IPS-20b (cell line): ENCODE measurements around the gene LHB.
"Not testable (repeated sequence)": the region's sequence is repeated elsewhere in the genome, so short reads cannot be mapped to it uniquely, and the experiment has no call there.

ENCODE experiments used
- H3K27ac ChIP-seq: one replicate; pipeline ENCODE4 v1.5.1; 2013; ENCODE audit warnings: low read length
- H3K27me3 ChIP-seq: 2 replicates; pipeline ENCODE4 v1.6.1; 2013; ENCODE audit warnings: mild to moderate bottlenecking, low read length, inconsistent platforms; ENCODE audit not compliant: insufficient read depth
- H3K36me3 ChIP-seq: 2 replicates; pipeline ENCODE4 v1.6.1; 2013; ENCODE audit warnings: low read depth, mild to moderate bottlenecking, inconsistent platforms, low read length, moderate library complexity; ENCODE audit not compliant: insufficient read depth
- H3K4me1 ChIP-seq: 2 replicates; pipeline ENCODE4 v1.6.1; 2013; ENCODE audit warnings: mild to moderate bottlenecking, control low read depth, inconsistent platforms, low read length, moderate library complexity; ENCODE audit not compliant: insufficient read depth
- H3K4me3 ChIP-seq: 2 replicates; pipeline ENCODE4 v1.5.1; 2013; ENCODE audit warnings: mild to moderate bottlenecking, low read length, inconsistent platforms
- H3K9ac ChIP-seq: 2 replicates; pipeline ENCODE4 v1.6.1; 2013; ENCODE audit warnings: low read depth, mild to moderate bottlenecking, inconsistent platforms, low read length, moderate library complexity
- H3K9me3 ChIP-seq: 2 replicates; pipeline ENCODE4 v1.6.1; 2013; ENCODE audit warnings: mild to moderate bottlenecking, low read depth, low read length, inconsistent platforms; ENCODE audit not compliant: insufficient read depth

The LHB gene

GRCh38 chr19:49031642-49032301 lies 14.9 kb upstream of the LHB start, which contains the start of gene CGB2:
Gene CGB2, plus strand, starts transcription at chr19:49031890. Its CDS starts 206 bp downstream, at chr19:49032096.
- not testable (repeated sequence) for H3K27ac ChIP-seq, H3K9me3 ChIP-seq, H3K36me3 ChIP-seq, H3K4me1 ChIP-seq, H3K27me3 ChIP-seq, H3K9ac ChIP-seq, H3K4me3 ChIP-seq

- not testable (repeated sequence) for H3K36me3 ChIP-seq, H3K27me3 ChIP-seq, H3K27ac ChIP-seq, H3K4me3 ChIP-seq, H3K9me3 ChIP-seq, H3K4me1 ChIP-seq, H3K9ac ChIP-seq
These were observed 13.4 kb upstream of the LHB start for GRCh38 chr19:49030323-49030722.

- not testable (repeated sequence) for H3K27me3 ChIP-seq, H3K4me1 ChIP-seq, H3K9ac ChIP-seq, H3K9me3 ChIP-seq, H3K4me3 ChIP-seq, H3K27ac ChIP-seq, H3K36me3 ChIP-seq
These were observed 12.9 kb upstream of the LHB start for GRCh38 chr19:49029749-49030148.

GRCh38 chr19:49028686-49029085 lies 11.8 kb upstream of the LHB start:
- not testable (repeated sequence) for H3K9ac ChIP-seq, H3K9me3 ChIP-seq, H3K27me3 ChIP-seq, H3K4me1 ChIP-seq, H3K36me3 ChIP-seq, H3K27ac ChIP-seq, H3K4me3 ChIP-seq

- H3K27ac ChIP-seq, H3K9me3 ChIP-seq, H3K9ac ChIP-seq, H3K36me3 ChIP-seq, H3K4me1 ChIP-seq, H3K4me3 ChIP-seq: not testable (repeated sequence)
- H3K27me3 ChIP-seq: peaks cover 16% of the 10 kb centered on the region
These were observed 8.7 kb upstream of the LHB start for GRCh38 chr19:49025599-49025998.

GRCh38 chr19:49025088-49025487 lies 8.2 kb upstream of the LHB start:
- peaks cover 21% of the 10 kb centered on the region for H3K27me3 ChIP-seq
- H3K36me3 ChIP-seq, H3K4me3 ChIP-seq, H3K9me3 ChIP-seq, H3K27ac ChIP-seq, H3K4me1 ChIP-seq, H3K9ac ChIP-seq: not testable (repeated sequence)

GRCh38 chr19:49024233-49024632 lies 7.3 kb upstream of the LHB start, which contains the start of gene CGB3:
Gene CGB3, minus strand, starts transcription at chr19:49024333. Its CDS starts 362 bp downstream, at chr19:49023971.
- not testable (repeated sequence) for H3K4me1 ChIP-seq, H3K4me3 ChIP-seq, H3K36me3 ChIP-seq, H3K9ac ChIP-seq, H3K9me3 ChIP-seq, H3K27ac ChIP-seq
- peaks cover 24% of the 10 kb centered on the region for H3K27me3 ChIP-seq

- Histone ChIP-seq H3K36me3 (no peaks in the 10 kb centered on the region), H3K9ac (no peak overlapping the region), H3K9me3 (no peaks in the 10 kb centered on the region), H3K27me3 (peaks cover 45% of the 10 kb centered on the region), H3K4me1 (no peaks in the 10 kb centered on the region; the same call in 1 of the 2 replicates), H3K27ac (no peak overlapping the region), H3K4me3 (no peak overlapping the region)
These were observed 5.2 kb upstream of the LHB start for GRCh38 chr19:49022116-49022515.

GRCh38 chr19:49020931-49021895 lies 4.3 kb upstream of the LHB start:
- H3K9ac ChIP-seq: no peak overlapping the region
- H3K4me3 ChIP-seq: no peak overlapping the region
- no peak overlapping the region for H3K27ac ChIP-seq
- no peaks in the 10 kb centered on the region; the same call in 1 of the 2 replicates for H3K4me1 ChIP-seq
- peaks cover 47% of the 10 kb centered on the region for H3K27me3 ChIP-seq
- no peaks in the 10 kb centered on the region for H3K9me3 ChIP-seq
- peaks cover 2% of the 10 kb centered on the region; the same call in 1 of the 2 replicates for H3K36me3 ChIP-seq

- Histone ChIP-seq H3K4me3 (no peak overlapping the region), H3K9me3 (no peaks in the 10 kb centered on the region), H3K36me3 (peaks cover 11% of the 10 kb centered on the region), H3K27ac (no peak overlapping the region), H3K9ac (no peak overlapping the region), H3K27me3 (peaks cover 47% of the 10 kb centered on the region), H3K4me1 (no peaks in the 10 kb centered on the region; the same call in 1 of the 2 replicates)
These were observed 3.5 kb upstream of the LHB start for GRCh38 chr19:49020342-49020741.

- Histone ChIP-seq H3K9me3 (no peaks in the 10 kb centered on the region), H3K27me3 (peaks cover 47% of the 10 kb centered on the region), H3K9ac (no peak overlapping the region), H3K36me3 (peaks cover 21% of the 10 kb centered on the region), H3K27ac (no peak overlapping the region), H3K4me3 (no peak overlapping the region; the same call in 1 of the 2 replicates), H3K4me1 (no peaks in the 10 kb centered on the region; the same call in 1 of the 2 replicates)
These were observed 2.5 kb upstream of the LHB start for GRCh38 chr19:49019242-49019932.
